ENCODE results near the gene TNNT1.

GRCh38 chr19:55157064-55157908 lies 8.3 kb upstream of the TNNT1 start, which contains the start of gene TNNI3:
- TF ChIP-seq CTCF (IDR thresholded peaks at IDR 0.05; ENCODE audit: poor library complexity, severe bottlenecking): no peak
- TF ChIP-seq TAF1 (IDR thresholded peaks at IDR 0.05; ENCODE audit: low read depth): no peak
- TF ChIP-seq POLR2AphosphoS5 (IDR thresholded peaks at IDR 0.05): no peak
- no peak for TF ChIP-seq EP300 (conservative IDR thresholded peaks at IDR 0.05; ENCODE audit: poor library complexity, severe bottlenecking)
- no peak for TF ChIP-seq EZH2 (IDR thresholded peaks at IDR 0.05; ENCODE audit: borderline replicate concordance, insufficient read depth, low read length, poor library complexity, severe bottlenecking)
- no peak for TF ChIP-seq REST (IDR thresholded peaks at IDR 0.05; ENCODE audit: borderline replicate concordance)
- no peak for TF ChIP-seq RAD21 (conservative IDR thresholded peaks at IDR 0.05)

Measured in neural cell (in vitro differentiated cells).